MM.1S (cell line): Measurements from ENCODE around the gene PALS2.

ENCODE experiments used
- DNase-seq: peaks from one replicate; pipeline ENCODE4 v3.0.0-alpha.2; 2015
- H2AFZ ChIP-seq: fragments of 300-600 bp; sonication (generic); 2 replicates; pipeline ENCODE4 v1.6.0; 2016; ENCODE audit warnings: antibody characterized with exemption, low read length
- H3F3A ChIP-seq: fragments of 300-600 bp; sonication (generic); 2 replicates; pipeline ENCODE4 v1.6.1; 2016; ENCODE audit warnings: mild to moderate bottlenecking, antibody characterized with exemption, low read length, moderate library complexity, mixed read lengths; ENCODE audit not compliant: insufficient read depth
- H3K27ac ChIP-seq: fragments of 300-600 bp; sonication (generic); 2 replicates; pipeline ENCODE4 v1.5.1; 2016; ENCODE audit warnings: mild to moderate bottlenecking, low read length
- H3K27me3 ChIP-seq: fragments of 300-600 bp; sonication (generic); replicated peaks from 2 replicates; pipeline ENCODE4 v1.6.0; 2016; ENCODE audit warnings: low read length; ENCODE audit not compliant: insufficient read depth
- H3K36me3 ChIP-seq: fragments of 300-600 bp; sonication (generic); replicated peaks from 2 replicates; pipeline ENCODE4 v1.6.1; 2016; ENCODE audit warnings: mild to moderate bottlenecking, low read length, mixed read lengths; ENCODE audit not compliant: insufficient read depth
- H3K4me1 ChIP-seq: fragments of 300-600 bp; sonication (generic); 2 replicates; pipeline ENCODE4 v1.6.1; 2016; ENCODE audit warnings: low read length, mixed read lengths
- H3K4me2 ChIP-seq: fragments of 300-600 bp; sonication (generic); 2 replicates; pipeline ENCODE4 v1.6.0; 2016; ENCODE audit warnings: low read depth, low read length
- H3K4me3 ChIP-seq: fragments of 300-600 bp; sonication (generic); 2 replicates; pipeline ENCODE4 v1.5.1; 2016; ENCODE audit warnings: low read length, mixed read lengths
- H3K79me2 ChIP-seq: fragments of 300-600 bp; sonication (generic); 2 replicates; pipeline ENCODE4 v1.6.1; 2016; ENCODE audit warnings: mixed run types, low read length, mixed read lengths
- H3K9ac ChIP-seq: fragments of 300-600 bp; sonication (generic); 2 replicates; pipeline ENCODE4 v1.6.1; 2016; ENCODE audit warnings: low read length, mixed read lengths
- H3K9me2 ChIP-seq: fragments of 300-600 bp; sonication (generic); replicated peaks from 2 replicates; pipeline ENCODE4 v1.6.1; 2016; ENCODE audit warnings: mild to moderate bottlenecking, low read length, mixed read lengths; ENCODE audit not compliant: insufficient read depth
- H3K9me3 ChIP-seq: fragments of 300-600 bp; sonication (generic); replicated peaks from 2 replicates; pipeline ENCODE4 v1.6.1; 2016; ENCODE audit warnings: mild to moderate bottlenecking, low read length, mixed read lengths; ENCODE audit not compliant: insufficient read depth
- H4K20me1 ChIP-seq: fragments of 300-600 bp; sonication (generic); 2 replicates; pipeline ENCODE4 v1.6.1; 2016; ENCODE audit warnings: mild to moderate bottlenecking, low read length, moderate library complexity, mixed read lengths; ENCODE audit not compliant: insufficient read depth
- EZH2 ChIP-seq: fragments of 300-600 bp; sonication (generic); optimal IDR thresholded peaks from 2 replicates; pipeline ENCODE3; 2017; ENCODE audit warnings: low read depth, mild to moderate bottlenecking, antibody characterized with exemption, low read length, mixed read lengths
- EZH2phosphoT487 ChIP-seq: fragments of 300-600 bp; sonication (generic); IDR thresholded peaks from 2 replicates; pipeline ENCODE4 v1.6.1; 2018; ENCODE audit warnings: antibody characterized with exemption, low read length
- TF ChIP-seq, protein P1 (sequence below): fragments of 300-600 bp; sonication (generic); IDR thresholded peaks from 2 replicates; pipeline ENCODE4 v1.5.1; 2016; ENCODE audit warnings: antibody characterized with exemption, low read length, mixed read lengths

PALS2 gene

DNA sequence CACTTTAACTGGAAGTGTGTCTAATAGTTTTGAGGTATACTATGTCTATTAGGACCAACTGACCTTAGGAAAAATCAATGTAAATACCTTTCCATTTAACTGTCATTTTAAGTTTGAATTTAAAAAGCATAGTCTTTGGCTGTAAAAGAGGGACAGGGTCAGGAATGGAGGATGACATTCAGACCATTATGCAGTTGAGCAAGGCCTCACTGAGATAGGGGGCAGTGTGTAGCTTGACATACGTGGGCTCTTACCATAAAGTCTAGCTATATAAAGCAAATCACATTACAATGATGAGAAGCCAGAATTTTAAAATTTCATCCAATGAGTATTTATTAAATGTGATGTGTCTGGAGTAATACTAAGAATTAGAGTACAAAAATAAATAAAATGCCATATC lies 17.9 kb downstream of the PALS2 start:
- Histone ChIP-seq H4K20me1 (0 out of 2 replicates have a peak, but pooled peaks cover 11% of the 10 kb centered on the region), H3K4me2 (no peak overlapping the region), H3K79me2 (peaks cover 90% of the 10 kb centered on the region), H3K4me1 (0 out of 2 replicates have a peak, but pooled peaks cover 8% of the 10 kb centered on the region), H2AFZ (no peak overlapping the region), H3K27ac (no peak overlapping the region), H3K4me3 (no peak overlapping the region), H3K9me2 (no peaks in the 10 kb centered on the region), H3K27me3 (no peaks in the 10 kb centered on the region), H3K9ac (no peak overlapping the region), H3K9me3 (no peaks in the 10 kb centered on the region), H3K36me3 (no peaks in the 10 kb centered on the region), H3F3A (0 out of 2 replicates have a peak, but pooled peaks cover 2% of the 10 kb centered on the region)
- no peak for TF ChIP-seq EZH2
- TF ChIP-seq, protein P1, sequence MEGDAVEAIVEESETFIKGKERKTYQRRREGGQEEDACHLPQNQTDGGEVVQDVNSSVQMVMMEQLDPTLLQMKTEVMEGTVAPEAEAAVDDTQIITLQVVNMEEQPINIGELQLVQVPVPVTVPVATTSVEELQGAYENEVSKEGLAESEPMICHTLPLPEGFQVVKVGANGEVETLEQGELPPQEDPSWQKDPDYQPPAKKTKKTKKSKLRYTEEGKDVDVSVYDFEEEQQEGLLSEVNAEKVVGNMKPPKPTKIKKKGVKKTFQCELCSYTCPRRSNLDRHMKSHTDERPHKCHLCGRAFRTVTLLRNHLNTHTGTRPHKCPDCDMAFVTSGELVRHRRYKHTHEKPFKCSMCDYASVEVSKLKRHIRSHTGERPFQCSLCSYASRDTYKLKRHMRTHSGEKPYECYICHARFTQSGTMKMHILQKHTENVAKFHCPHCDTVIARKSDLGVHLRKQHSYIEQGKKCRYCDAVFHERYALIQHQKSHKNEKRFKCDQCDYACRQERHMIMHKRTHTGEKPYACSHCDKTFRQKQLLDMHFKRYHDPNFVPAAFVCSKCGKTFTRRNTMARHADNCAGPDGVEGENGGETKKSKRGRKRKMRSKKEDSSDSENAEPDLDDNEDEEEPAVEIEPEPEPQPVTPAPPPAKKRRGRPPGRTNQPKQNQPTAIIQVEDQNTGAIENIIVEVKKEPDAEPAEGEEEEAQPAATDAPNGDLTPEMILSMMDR: peak; percentile 11; the same call in 1 of the 2 replicates
- TF ChIP-seq EZH2phosphoT487: no peak
- no peak for DNase-seq

DNA sequence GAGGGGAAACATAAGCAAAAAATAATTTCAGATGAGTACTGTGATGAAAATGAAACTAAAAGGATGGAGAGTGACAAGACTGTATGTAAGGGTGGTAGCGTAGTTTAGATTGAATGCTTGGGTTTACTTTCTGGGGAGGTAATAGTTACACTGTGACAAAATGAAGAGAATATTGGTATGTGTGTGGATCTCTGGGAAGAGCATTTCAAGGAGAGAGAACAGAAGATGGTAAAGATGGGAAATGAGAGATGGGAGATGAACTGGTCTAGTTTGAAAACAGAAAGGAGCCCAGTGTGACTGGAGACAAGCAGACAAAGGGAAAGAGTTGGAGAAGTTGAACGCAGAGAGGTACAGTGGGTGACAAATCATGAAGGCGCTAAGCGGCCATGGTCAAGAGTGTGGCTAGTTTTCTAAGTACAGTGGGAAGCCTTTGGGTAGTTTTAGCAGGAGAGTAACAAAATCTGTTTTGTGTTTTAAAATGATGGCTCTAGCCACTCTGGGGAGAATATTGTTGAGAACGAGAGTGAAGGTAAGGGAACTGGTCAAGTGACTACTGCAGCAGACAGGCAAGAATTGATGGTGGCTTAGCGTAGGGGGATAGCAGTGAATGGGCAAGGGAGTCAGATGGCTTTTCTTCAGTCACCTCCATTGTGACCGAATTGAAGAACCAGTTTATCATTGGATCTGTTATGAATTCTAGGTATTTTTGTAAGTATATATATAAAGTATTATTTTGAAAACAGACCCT lies 22.6 kb downstream of the PALS2 start:
- no peaks in the 10 kb centered on the region for H3K9me2 ChIP-seq
- H3F3A ChIP-seq: no peaks in the 10 kb centered on the region
- no peak for TF ChIP-seq EZH2phosphoT487
- TF ChIP-seq, protein P1: no peak
- TF ChIP-seq EZH2: no peak
- no peak overlapping the region for H2AFZ ChIP-seq
- peak overlapping the region; percentile 59 for H3K4me3 ChIP-seq
- peak overlapping the region; percentile 37 for H3K4me2 ChIP-seq
- no peaks in the 10 kb centered on the region for H3K9me3 ChIP-seq
- H4K20me1 ChIP-seq: 0 out of 2 replicates have a peak, but pooled peaks cover 3% of the 10 kb centered on the region
- H3K36me3 ChIP-seq: no peaks in the 10 kb centered on the region
- peak; percentile 52 for DNase-seq
- H3K27ac ChIP-seq: peak overlapping the region; percentile 45; the same call in 1 of the 2 replicates
- H3K4me1 ChIP-seq: 0 out of 2 replicates have a peak, but pooled peaks cover 2% of the 10 kb centered on the region
- peaks cover 80% of the 10 kb centered on the region for H3K79me2 ChIP-seq
- H3K9ac ChIP-seq: peak overlapping the region; percentile 31; the same call in 1 of the 2 replicates
- H3K27me3 ChIP-seq: no peaks in the 10 kb centered on the region

GRCh38 chr7:24597014-24597413 lies 23.8 kb downstream of the PALS2 start:
- Histone ChIP-seq H4K20me1 (no peaks in the 10 kb centered on the region), H3K27me3 (no peaks in the 10 kb centered on the region), H3K9me2 (no peaks in the 10 kb centered on the region), H3K9ac (no peak overlapping the region), H3K4me1 (0 out of 2 replicates have a peak, but pooled peaks cover 2% of the 10 kb centered on the region), H3K9me3 (no peaks in the 10 kb centered on the region), H3K4me3 (no peak overlapping the region), H3K36me3 (no peaks in the 10 kb centered on the region), H3K79me2 (peaks cover 80% of the 10 kb centered on the region), H3K27ac (no peak overlapping the region), H3K4me2 (no peak overlapping the region), H3F3A (no peaks in the 10 kb centered on the region), H2AFZ (no peak overlapping the region)
- no peak for DNase-seq
- TF ChIP-seq, protein P1: no peak
- TF ChIP-seq EZH2 (no peak), EZH2phosphoT487 (no peak)
